Cortex of kidney (tissue), 1 donor: ENCODE results near the gene UFC1.
A peak's percentile ranks its signal among the peaks of the same experiment; 100 is the strongest.

ENCODE experiments used
- DNase-seq: peaks from one replicate; lab custom pipeline; 2025; lab: John Stamatoyannopoulos, UW

UFC1 gene

GRCh38 chr1:161133220-161133740, 20.5 kb upstream of the UFC1 start:
- no peak for DNase-seq

GRCh38 chr1:161137881-161138280, 15.9 kb upstream of the UFC1 start:
- DNase-seq = no peak

- DNase-seq = no peak
Measured at GRCh38 chr1:161138431-161138830, 15.3 kb upstream of the UFC1 start.

GRCh38 chr1:161139766-161140165, 14.0 kb upstream of the UFC1 start:
- no peak for DNase-seq

- no peak for DNase-seq
Measured at GRCh38 chr1:161140755-161141400, 12.9 kb upstream of the UFC1 start.

- no peak for DNase-seq
Measured at GRCh38 chr1:161145832-161146231, 7.9 kb upstream of the UFC1 start.

- no peak for DNase-seq
Measured at GRCh38 chr1:161153176-161153575, 602 bp upstream of the UFC1 start.

GRCh38 chr1:161157867-161158266, 4.1 kb downstream of the UFC1 start:
- DNase-seq = no peak

- DNase-seq = no peak
Measured at GRCh38 chr1:161158316-161159010, 4.7 kb downstream of the UFC1 start.

GRCh38 chr1:161159087-161159912, 5.5 kb downstream of the UFC1 start, which contains the start of gene USP21:
TSS of gene USP21 (plus strand) at chr1:161159500. CDS start at chr1:161160641, 1,141 bp downstream.
- DNase-seq = peak; percentile 38

GRCh38 chr1:161159913-161160243, 6.1 kb downstream of the UFC1 start:
- DNase-seq = no peak

- no peak for DNase-seq
Measured at GRCh38 chr1:161160671-161161145, 6.9 kb downstream of the UFC1 start.

GRCh38 chr1:161161652-161162051, 7.9 kb downstream of the UFC1 start:
- no peak for DNase-seq

GRCh38 chr1:161162052-161162451, 8.3 kb downstream of the UFC1 start:
- no peak for DNase-seq

GRCh38 chr1:161162806-161163205, 9.0 kb downstream of the UFC1 start:
- no peak for DNase-seq

GRCh38 chr1:161163793-161164192, 10.0 kb downstream of the UFC1 start:
- DNase-seq = no peak

GRCh38 chr1:161164901-161165610, 11.3 kb downstream of the UFC1 start:
- DNase-seq = no peak

GRCh38 chr1:161165742-161166668, 12.2 kb downstream of the UFC1 start, which contains the start of gene PPOX:
TSS of gene PPOX (plus strand) at chr1:161166426. CDS start at chr1:161166848, 422 bp downstream.
- DNase-seq = no peak

GRCh38 chr1:161166669-161167548, 13.1 kb downstream of the UFC1 start:
- DNase-seq = no peak

GRCh38 chr1:161168906-161169305, 15.1 kb downstream of the UFC1 start:
- DNase-seq = no peak
